ENCODE measurements around the gene VAV2.

- TF ChIP-seq POLR2A (IDR thresholded peaks at IDR 0.05) (no peak), CTCF (IDR thresholded peaks at IDR 0.05) (no peak)
These were observed 35.5 kb downstream of the VAV2 start for GRCh38 chr9:133956520-133957076.
